ENCODE results near the gene ATP8B4. TPM values are rescaled to one million over a fixed set of nuclear protein-coding genes. Genes with fewer than 3 reads are reported as not detected.

ATP8B4 gene
- 0.56 TPM in 1 of 2 replicates, not detected in the other for total RNA-seq

GRCh38 chr15:50119063-50120040, at the start of gene ATP8B4:
Gene ATP8B4, minus strand, starts transcription at chr15:50119233. Its CDS starts 12,267 bp downstream, at chr15:50106966.

Other genes starting within 250 kb of the ATP8B4 start
- 4.4 and 7.3 TPM in 2 replicates for gene SLC27A2, start 63.0 kb upstream of the ATP8B4 start, total RNA-seq
- gene HDC, start 146.5 kb upstream of the ATP8B4 start, total RNA-seq: not detected in 2 replicates
- gene GABPB1, start 236.0 kb upstream of the ATP8B4 start, total RNA-seq: 18.2 and 25.7 TPM in 2 replicates